Measurements from ENCODE around the gene ZNF227.

GRCh38 chr19:44282846-44283245 is 70.5 kb downstream of the ZNF227 start:
- TF ChIP-seq CTCF (conservative IDR thresholded peaks at IDR 0.05; ENCODE audit: low read depth, low read length) (no peak), EZH2 (IDR thresholded peaks at IDR 0.05; ENCODE audit: low read length, unreplicated experiment) (no peak), EZH2phosphoT487 (IDR thresholded peaks at IDR 0.05; ENCODE audit: borderline replicate concordance, low read length) (no peak)

Data from PC-3 (cell line).